Choroid plexus epithelial cell (primary cell): ENCODE measurements around the gene IQSEC2.

Experiments
- DNase-seq: peaks from one replicate; pipeline ENCODE4 v3.0.0-alpha.2; 2010; ENCODE audit warnings: low read depth
- H3K4me3 ChIP-seq: 2 replicates; pipeline ENCODE4 v1.5.1; 2011; ENCODE audit warnings: low read depth, mild to moderate bottlenecking, control low read depth, low read length, moderate library complexity
- CTCF ChIP-seq: conservative IDR thresholded peaks from 2 replicates; pipeline ENCODE4 v1.5.1; 2011; ENCODE audit warnings: low read depth, mild to moderate bottlenecking, control low read depth, inconsistent platforms, low read length, moderate library complexity

IQSEC2 gene

GRCh38 chrX:53320543-53321229 lies 39.3 kb upstream of the IQSEC2 start:
- peak overlapping the region; percentile 55 for H3K4me3 ChIP-seq
- DNase-seq = no peak
- no peak for TF ChIP-seq CTCF

- H3K4me3 ChIP-seq = peak overlapping the region; percentile 55
- no peak for DNase-seq
- no peak for TF ChIP-seq CTCF
These were observed 38.5 kb upstream of the IQSEC2 start for GRCh38 chrX:53319614-53320542.

- TF ChIP-seq CTCF = no peak
- DNase-seq = peak; percentile 19
- no peak overlapping the region for H3K4me3 ChIP-seq
These were observed 37.5 kb upstream of the IQSEC2 start for GRCh38 chrX:53318766-53319353.

- peak; percentile 56 for DNase-seq
- peak; percentile 78 for TF ChIP-seq CTCF
- H3K4me3 ChIP-seq = no peak overlapping the region
These were observed 36.1 kb upstream of the IQSEC2 start for GRCh38 chrX:53317365-53318069.

- no peak for TF ChIP-seq CTCF
- peak; percentile 13 for DNase-seq
- no peak overlapping the region for H3K4me3 ChIP-seq
These were observed 35.5 kb upstream of the IQSEC2 start for GRCh38 chrX:53316860-53317237.

GRCh38 chrX:53316111-53316859 lies 34.9 kb upstream of the IQSEC2 start:
- TF ChIP-seq CTCF = no peak
- no peak overlapping the region for H3K4me3 ChIP-seq
- DNase-seq = no peak
